GM10248 (cell line): Measurements from ENCODE around the gene ZNF750.

Experiments used
- CTCF ChIA-PET: fragments of 300-600 bp; sonication (Branson Sonifier 250); formaldehyde crosslinking; extraction: SDS; loops from one replicate; lab custom pipeline; 2021; ENCODE audit warnings: antibody characterized with exemption; lab: Yijun Ruan, JAX
- POLR2A ChIA-PET: fragments of 350-650 bp; sonication (Branson Sonifier 250); formaldehyde crosslinking; extraction: SDS; loops from one replicate; lab custom pipeline; 2020; ENCODE audit warnings: antibody characterized with exemption; lab: Yijun Ruan, JAX
- DNase-seq: peaks from one replicate; pipeline ENCODE4 v3.0.0; 2012; ENCODE audit errors: extremely low spot score
- CTCF ChIP-seq: IDR thresholded peaks from 2 replicates; pipeline ENCODE4 v1.5.1; 2012; ENCODE audit warnings: mild to moderate bottlenecking, low read depth; ENCODE audit errors: extremely low read depth, missing control alignments, control extremely low read depth

The ZNF750 gene

GRCh38 chr17:82860606-82861392 lies 21.0 kb upstream of the ZNF750 start:
- POLR2A ChIA-PET: no interaction called here
- no peak for DNase-seq
- CTCF ChIA-PET: interaction anchor here (0.9 to 5.7 kb wide), 6 partner anchors 8 to 81 kb away, joined by 3 to 21 read pairs (median 3); no protein-coding TSS in a partner anchor
- TF ChIP-seq CTCF: no peak

GRCh38 chr17:82859431-82860403 lies 19.9 kb upstream of the ZNF750 start:
- TF ChIP-seq CTCF: no peak
- CTCF ChIA-PET: interaction anchor here (1.1 to 5.7 kb wide), 4 partner anchors 12 to 79 kb away, joined by 3 to 21 read pairs (median 3); no protein-coding TSS in a partner anchor
- peak; percentile 73 for DNase-seq
- POLR2A ChIA-PET: no interaction called here

DNA sequence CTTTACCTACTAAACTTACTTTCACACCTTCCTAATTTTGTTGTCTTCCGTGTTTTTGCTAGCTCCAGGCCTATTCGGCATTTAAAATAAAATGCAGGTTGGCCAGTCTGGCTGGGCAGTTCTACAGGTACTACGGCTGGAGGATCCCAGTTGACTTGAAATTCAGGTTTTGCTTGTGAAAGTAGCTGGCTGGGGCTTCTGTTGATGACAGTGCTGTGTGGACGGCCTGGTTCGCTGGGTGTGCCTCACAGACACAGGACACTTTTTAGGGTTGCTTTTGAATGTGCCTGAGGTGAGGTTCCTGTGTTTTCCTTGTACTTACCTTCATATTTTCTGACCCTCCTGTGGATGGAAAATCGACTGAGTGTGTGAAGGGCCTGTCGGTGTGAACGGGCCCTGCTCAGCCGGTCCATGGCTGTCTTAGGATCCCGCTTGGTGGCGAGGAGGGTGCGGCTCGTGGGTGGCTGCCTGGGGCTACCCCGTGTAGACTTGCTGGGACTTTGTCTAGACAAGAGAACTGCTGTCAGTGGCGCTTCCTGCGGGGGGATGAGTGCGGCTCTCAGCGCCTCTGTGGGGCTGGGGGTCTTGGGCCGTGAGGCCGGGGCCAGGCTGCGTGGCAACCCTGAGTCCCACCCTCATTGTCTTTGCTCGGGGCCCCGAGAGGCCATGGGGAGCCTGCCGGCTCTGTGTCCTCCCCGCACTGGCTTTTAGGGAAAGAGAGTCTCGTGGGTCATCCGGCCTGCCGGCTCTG lies 18.7 kb upstream of the ZNF750 start:
- CTCF ChIA-PET: interaction anchor here (5.7 kb wide), 1 partner anchor 13 kb away, joined by 21 read pairs; no protein-coding TSS in a partner anchor
- DNase-seq: no peak
- no peak for TF ChIP-seq CTCF
- POLR2A ChIA-PET: no interaction called here

- no peak for DNase-seq
- TF ChIP-seq CTCF: no peak
- ChIA-PET POLR2A (no interaction called here), CTCF (no interaction called here)
Measured at GRCh38 chr17:82856361-82856760, 16.5 kb upstream of the ZNF750 start.

- DNase-seq: no peak
- POLR2A ChIA-PET: no interaction called here
- no peak for TF ChIP-seq CTCF
- CTCF ChIA-PET: interaction anchor here (0.9 to 2.6 kb wide), 4 partner anchors 9 to 73 kb away, joined by 3 to 8 read pairs (median 5); no protein-coding TSS in a partner anchor
Measured at GRCh38 chr17:82854226-82854625, 14.4 kb upstream of the ZNF750 start.
